ENCODE results near the gene SCP2.
"Not testable (repeated sequence)": the region's sequence is repeated elsewhere in the genome, so short reads cannot be mapped to it uniquely, and the experiment has no call there.

Gene SCP2

GRCh38 chr1:52952112-52952511, 25.0 kb downstream of the SCP2 start:
- no peak for DNase-seq (ENCODE audit: low read depth, low spot score)
- CTCF ChIA-PET = interaction anchor here (1.0 kb wide), 1 partner anchor 229 kb away, joined by 3 read pairs; no protein-coding TSS in a partner anchor

GRCh38 chr1:52955129-52955970, 28.3 kb downstream of the SCP2 start:
- ChIA-PET POLR2A (no interaction called here), CTCF (interaction anchor here (0.9 to 2.1 kb wide), 3 partner anchors 10 to 231 kb away, joined by 3 to 6 read pairs (median 3); partner anchors contain the start of gene ECHDC2)
- no peak for TF ChIP-seq CTCF (IDR thresholded peaks at IDR 0.05; ENCODE audit: insufficient read depth, low read length, missing control alignments)
- no peak overlapping the region for H3K4me3 ChIP-seq (ENCODE audit: low read depth, low read length)
- peak; percentile 46 for DNase-seq (ENCODE audit: low read depth, low spot score)

More at GRCh38 chr1:52952112-52952511, 25.0 kb downstream of the SCP2 start:
- TF ChIP-seq CTCF (IDR thresholded peaks at IDR 0.05; ENCODE audit: insufficient read depth, low read length, missing control alignments) = no peak
- no peak overlapping the region for H3K4me3 ChIP-seq (ENCODE audit: low read depth, low read length)
- POLR2A ChIA-PET = no interaction called here

GRCh38 chr1:52963101-52963500, 36.0 kb downstream of the SCP2 start:
- no peak for TF ChIP-seq CTCF (IDR thresholded peaks at IDR 0.05; ENCODE audit: insufficient read depth, low read length, missing control alignments)
- ChIA-PET CTCF (interaction anchor here (1.2 kb wide), 1 partner anchor 18 kb away, joined by 5 read pairs; no protein-coding TSS in a partner anchor), POLR2A (interaction anchor here (0.5 kb wide), 1 partner anchor 10 kb away, joined by 3 read pairs; no protein-coding TSS in a partner anchor)
- no peak for DNase-seq (ENCODE audit: low read depth, low spot score)
- no peak overlapping the region for H3K4me3 ChIP-seq (ENCODE audit: low read depth, low read length)

GRCh38 chr1:52967666-52968065, 40.6 kb downstream of the SCP2 start:
- no peak for DNase-seq (ENCODE audit: low read depth, low spot score)
- no peak overlapping the region for H3K4me3 ChIP-seq (ENCODE audit: low read depth, low read length)
- ChIA-PET CTCF (no interaction called here), POLR2A (no interaction called here)
- TF ChIP-seq CTCF (IDR thresholded peaks at IDR 0.05; ENCODE audit: insufficient read depth, low read length, missing control alignments) = no peak

GRCh38 chr1:52969234-52969633, 42.2 kb downstream of the SCP2 start:
- DNase-seq (ENCODE audit: low read depth, low spot score); CTCF ChIA-PET; H3K4me3 ChIP-seq (ENCODE audit: low read depth, low read length); POLR2A ChIA-PET: not testable (repeated sequence)

GRCh38 chr1:52970149-52970548, 43.1 kb downstream of the SCP2 start:
- no peak for TF ChIP-seq CTCF (IDR thresholded peaks at IDR 0.05; ENCODE audit: insufficient read depth, low read length, missing control alignments)
- ChIA-PET CTCF (no interaction called here), POLR2A (no interaction called here)
- no peak for DNase-seq (ENCODE audit: low read depth, low spot score)
- H3K4me3 ChIP-seq (ENCODE audit: low read depth, low read length) = no peak overlapping the region

Measured in AG04449 (cell line).